OCI-LY1 (cell line): ENCODE results near the gene PPDPF.

ENCODE experiments used
- EZH2 ChIP-seq: fragments of 200-600 bp; sonication (generic), shearing (Covaris generic); IDR thresholded peaks from 2 replicates; pipeline ENCODE4 v1.8.0; 2017; ENCODE audit warnings: borderline replicate concordance, mixed run types, mild to moderate bottlenecking, antibody characterized with exemption, low read length, moderate library complexity, mixed read lengths
- TF ChIP-seq, protein P1 (sequence below): fragments of 200-600 bp; sonication (generic), shearing (Covaris generic); IDR thresholded peaks from 2 replicates; pipeline ENCODE4 v1.5.1; 2017; ENCODE audit warnings: mild to moderate bottlenecking, antibody characterized with exemption, low read length, moderate library complexity, mixed read lengths

DNA sequence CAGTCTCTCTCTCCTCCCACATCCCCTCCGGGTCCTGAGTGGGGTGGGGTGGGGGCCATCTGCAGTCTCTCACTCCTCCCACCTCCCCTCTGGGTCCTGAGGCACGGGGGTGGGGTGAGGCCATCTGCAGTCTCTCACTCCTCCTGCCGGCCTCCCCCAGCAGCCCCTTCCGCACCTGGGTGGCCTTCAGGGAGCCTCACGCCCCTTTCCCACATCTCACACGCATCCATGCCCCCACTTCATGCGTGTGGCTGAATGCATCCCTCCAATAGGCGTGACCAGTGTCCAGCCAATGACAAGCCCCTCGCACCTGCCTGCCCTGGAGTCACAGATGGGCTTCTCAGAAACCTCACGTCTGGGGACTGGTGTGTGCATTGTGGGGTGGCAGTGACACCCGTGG is 28.0 kb downstream of the PPDPF start:
- TF ChIP-seq, protein P1, sequence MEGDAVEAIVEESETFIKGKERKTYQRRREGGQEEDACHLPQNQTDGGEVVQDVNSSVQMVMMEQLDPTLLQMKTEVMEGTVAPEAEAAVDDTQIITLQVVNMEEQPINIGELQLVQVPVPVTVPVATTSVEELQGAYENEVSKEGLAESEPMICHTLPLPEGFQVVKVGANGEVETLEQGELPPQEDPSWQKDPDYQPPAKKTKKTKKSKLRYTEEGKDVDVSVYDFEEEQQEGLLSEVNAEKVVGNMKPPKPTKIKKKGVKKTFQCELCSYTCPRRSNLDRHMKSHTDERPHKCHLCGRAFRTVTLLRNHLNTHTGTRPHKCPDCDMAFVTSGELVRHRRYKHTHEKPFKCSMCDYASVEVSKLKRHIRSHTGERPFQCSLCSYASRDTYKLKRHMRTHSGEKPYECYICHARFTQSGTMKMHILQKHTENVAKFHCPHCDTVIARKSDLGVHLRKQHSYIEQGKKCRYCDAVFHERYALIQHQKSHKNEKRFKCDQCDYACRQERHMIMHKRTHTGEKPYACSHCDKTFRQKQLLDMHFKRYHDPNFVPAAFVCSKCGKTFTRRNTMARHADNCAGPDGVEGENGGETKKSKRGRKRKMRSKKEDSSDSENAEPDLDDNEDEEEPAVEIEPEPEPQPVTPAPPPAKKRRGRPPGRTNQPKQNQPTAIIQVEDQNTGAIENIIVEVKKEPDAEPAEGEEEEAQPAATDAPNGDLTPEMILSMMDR: no peak
- no peak for TF ChIP-seq EZH2
